Stimulated activated CD8-positive, alpha-beta memory T cell treated with anti-CD3 and anti-CD28 coated beads, Interleukin-7, amount 100 ng/mL, for 1 hour (primary cell): Measurements from ENCODE around the gene TRMT44.
"Not testable (repeated sequence)": the region's sequence is repeated elsewhere in the genome, so short reads cannot be mapped to it uniquely, and the experiment has no call there.

Source experiments
- DNase-seq, 2 donors: peaks; one replicate each; pipeline ENCODE4 v3.0.0-alpha.2; 2020; ENCODE audit warnings: low read depth in 2 of 2

TRMT44 gene

DNA sequence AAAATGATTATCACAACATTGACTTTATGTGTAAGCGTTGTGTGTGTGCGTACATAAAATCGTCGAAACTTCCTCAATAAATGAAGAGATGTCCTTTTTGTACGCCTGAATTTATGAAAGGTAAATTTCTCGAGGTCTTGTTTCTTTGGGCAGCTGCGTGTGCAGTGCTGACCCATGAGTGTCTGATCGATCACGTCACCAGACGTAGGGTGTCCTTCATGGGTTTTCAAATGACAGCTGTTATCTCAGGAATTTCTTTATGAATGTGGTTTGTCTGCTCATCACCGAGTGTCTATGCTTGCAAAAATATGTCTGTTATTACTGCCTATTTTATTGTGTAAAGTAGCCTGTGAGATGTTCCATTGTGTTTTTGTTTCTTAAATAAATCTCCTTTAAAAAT is 71.9 kb downstream of the TRMT44 start:
- no peak for DNase-seq

DNA sequence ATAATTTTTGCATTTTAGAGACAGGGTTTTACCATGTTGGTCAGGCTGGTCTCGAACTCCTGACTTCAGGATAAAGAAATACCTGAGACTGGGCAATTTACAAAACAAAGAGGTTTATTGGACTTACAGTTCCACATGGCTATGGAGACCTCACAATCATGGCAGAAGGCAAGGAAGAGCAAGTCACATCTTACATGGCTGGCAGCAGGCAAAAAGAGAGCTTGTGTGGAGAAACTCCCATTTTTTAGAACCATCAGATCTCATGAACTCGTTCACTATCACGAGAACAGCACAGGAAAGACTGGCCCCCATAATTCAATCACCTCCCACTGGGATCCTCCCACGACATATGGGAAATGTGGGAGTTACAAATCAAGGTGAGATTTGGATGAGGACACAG is 72.5 kb downstream of the TRMT44 start:
- not testable (repeated sequence) for DNase-seq

DNA sequence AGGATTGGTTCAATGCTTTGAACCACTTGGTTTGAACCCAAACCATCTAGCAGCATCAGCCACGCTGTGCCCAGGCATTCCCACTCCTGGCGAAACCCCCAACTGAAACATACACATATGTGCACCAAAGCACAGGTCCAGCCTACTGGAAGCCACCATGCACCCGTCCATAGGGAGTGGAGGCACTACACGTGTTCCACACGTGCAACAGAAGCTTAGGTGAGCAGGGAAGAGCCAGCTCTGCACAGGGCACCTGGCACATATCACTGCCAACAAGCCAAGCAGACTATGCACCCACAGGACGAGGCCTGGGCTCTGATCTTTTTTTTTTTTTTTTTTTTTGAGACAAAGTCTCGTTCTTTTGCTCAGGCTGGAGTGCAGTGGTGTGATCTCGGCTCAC is 73.4 kb downstream of the TRMT44 start:
- no peak for DNase-seq

DNA sequence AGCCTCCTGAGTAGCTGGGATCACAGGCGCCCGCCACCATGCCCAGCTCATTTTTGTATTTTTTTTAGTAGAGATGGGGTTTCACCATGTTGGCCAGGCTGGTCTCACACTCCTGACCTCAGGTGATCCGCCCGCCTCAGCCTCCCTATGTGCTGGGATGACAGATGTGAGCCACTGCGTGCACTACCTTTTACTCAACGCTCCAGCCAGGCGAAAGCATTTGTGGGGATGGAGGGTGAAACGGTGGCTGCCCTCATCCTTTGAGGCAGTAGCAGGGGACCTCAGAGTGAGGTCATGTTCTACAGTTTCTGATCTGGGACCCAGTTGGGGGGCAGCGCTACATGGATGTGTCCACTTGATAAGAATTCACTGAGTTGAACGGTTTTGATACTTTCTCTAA is 73.8 kb downstream of the TRMT44 start:
- DNase-seq = no peak

DNA sequence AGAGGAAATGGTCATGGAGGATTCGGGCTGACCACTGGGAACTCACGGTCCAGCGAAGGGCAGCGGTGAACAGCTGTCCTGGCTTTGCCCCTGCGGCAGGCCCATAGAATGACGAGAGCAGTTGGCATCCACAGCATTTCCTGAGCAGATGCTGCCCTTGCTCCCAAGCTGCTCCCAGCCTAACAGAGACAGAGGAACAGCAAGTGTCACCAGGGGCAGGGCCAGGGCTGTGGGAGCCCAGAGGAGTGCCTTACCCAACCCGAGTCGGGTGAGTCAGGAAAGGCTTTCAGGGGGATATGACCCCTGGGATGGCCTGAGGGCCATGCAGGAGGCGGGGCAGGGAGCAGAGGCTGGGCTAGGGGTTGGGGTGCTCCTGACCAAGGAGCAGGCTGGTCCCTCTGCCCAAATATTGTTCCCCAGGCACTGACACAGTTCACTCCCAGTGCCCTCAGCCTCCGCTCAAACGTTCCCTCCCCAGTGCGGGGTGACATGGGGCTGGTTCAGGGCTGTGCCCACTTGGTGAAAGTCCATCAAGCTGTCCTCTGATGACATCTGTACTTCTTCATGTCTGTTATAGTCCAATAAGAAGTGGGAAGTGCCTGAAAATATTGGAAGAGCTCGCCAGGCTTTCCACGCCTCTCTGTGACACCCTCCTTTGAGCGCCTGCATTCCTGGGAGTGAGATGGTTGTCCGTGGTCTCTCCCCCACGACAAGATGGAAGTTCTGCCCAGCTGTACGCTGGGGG is 74.9 kb downstream of the TRMT44 start:
- no peak for DNase-seq

DNA sequence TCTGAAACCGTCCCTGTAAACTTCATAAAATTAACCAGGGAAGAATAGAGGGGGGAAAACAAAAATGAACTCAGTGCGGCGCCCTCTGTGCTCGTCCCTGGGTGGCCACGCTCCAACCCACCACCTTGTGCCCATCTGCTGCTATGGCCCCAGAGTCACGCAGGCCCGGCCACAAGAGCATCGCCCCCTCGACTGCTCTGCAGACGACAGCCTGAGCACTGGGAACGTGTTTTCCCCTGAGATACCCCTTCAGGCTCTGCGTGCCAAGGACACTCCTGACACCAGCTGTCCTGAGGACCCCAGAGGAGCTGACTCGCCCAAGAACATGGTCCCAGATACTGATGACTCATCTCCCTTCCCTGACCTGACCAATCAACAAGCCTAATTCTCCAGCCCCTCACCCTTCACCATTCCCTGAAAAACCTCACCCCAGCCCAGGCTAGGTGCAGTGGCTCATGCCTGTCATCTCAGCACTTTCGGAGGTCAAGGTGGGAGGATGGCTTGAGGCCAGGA is 75.5 kb downstream of the TRMT44 start:
- DNase-seq = no peak

DNA sequence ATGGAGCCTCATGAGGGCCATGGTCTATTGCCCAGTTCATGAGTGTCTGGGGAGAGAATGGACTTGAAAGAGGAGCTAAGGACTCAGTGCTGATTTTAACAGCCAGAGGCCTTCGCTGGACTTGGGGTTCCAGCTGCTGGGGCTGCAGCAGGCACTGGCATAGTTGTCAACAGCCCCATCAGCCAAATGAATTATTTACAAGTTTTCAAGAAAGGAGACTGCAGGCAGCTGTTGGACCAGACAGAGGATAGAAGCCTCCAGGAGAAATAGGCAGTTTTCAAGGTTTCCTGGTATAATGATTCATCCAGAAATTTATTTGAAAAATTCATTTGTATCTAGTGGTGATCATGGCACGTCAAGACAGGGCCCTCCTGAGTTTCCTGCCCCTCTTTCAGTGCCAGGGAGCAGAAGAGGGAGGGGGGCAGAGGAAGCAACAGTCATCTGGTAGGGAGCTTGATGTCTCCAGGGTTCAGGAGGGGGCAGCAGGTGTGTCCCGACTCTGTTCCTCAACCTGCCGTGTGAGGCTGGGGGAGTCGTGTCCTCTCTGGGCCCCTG is 76.5 kb downstream of the TRMT44 start:
- DNase-seq = no peak

DNA sequence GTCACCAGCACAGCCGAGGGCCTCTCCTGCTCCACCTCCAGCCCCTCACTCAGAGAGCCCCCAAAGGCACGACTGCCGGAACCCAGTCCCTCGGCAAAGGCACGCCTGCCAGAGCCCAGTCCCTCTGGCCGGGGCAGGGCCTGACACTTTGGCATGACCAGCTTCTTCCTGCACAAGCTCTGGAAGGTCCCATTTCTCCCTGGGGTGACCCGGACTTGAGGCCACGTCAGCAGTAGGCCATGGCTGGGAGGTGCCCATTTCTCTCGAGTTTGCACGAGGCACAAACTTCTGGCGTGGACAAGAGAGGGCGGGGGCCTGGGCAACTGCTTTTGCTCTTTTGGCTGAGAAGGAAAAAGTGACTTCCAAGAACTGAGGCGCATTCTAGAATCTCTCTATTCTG is 77.4 kb downstream of the TRMT44 start:
- no peak for DNase-seq

DNA sequence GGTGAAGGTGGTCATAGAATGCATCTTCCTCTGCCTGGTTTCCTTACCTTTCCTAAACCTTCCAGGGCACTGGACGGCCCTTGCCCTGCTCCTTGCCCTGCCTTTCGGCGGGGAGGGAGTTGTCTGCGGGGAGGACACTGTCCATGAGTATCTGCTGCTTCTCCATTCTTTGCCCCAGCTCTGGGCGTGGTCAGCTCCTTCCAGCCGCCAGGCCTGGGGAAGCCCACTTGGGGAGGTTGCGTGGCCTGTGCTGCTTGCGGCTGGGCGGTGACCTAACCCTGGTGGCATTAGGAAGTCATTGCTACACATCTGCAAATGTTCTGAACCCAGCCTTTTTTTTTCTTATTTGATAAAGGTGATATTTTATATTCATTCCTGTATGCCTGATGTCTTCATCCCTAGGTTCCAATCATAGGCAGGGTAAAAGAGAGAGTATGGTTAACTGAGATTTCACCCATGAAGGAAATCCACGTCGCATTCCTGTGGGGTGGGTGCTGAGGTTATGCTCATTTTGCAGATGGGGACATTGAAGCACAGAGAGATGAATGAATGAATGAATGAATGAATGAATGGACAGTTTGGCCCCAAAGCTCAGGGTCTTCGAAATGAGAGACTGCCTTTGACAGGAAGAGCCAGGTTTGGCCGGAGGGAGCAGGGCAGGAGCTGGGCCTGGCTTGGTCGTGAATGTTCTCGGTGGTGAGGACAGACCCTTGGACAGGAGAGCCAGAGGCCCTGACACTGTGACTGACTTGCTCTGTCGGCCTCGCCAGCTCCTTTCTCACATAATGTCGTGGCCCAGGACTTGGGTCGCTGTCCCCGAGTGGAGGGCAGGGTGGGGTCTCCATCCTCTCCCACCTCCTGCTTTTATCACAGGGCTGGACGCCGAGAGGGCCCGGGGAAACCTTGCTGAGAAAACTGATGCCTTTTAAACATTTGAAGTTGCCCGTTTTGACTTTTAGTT is 81.9 kb downstream of the TRMT44 start:
- no peak for DNase-seq

DNA sequence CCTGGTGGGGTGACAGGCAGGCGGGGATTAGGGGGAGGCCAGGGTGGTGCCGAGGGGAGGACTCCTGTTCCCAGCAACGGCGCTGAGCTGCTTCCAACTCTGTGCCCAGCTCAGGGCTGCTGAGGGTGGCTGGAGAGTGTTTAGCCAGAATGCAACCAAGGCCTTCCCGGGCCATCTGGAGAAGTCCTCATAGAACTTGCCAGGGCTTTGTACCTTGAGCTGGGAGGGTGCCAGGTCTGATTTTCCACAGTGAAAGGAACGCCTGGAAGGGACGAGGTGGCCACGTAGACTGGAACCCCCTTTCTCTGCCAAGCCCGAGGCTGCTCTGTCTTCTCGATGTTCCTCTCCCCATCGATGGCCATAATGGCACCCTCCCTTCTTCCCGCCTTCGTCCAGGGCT is 82.6 kb downstream of the TRMT44 start:
- no peak for DNase-seq

DNA sequence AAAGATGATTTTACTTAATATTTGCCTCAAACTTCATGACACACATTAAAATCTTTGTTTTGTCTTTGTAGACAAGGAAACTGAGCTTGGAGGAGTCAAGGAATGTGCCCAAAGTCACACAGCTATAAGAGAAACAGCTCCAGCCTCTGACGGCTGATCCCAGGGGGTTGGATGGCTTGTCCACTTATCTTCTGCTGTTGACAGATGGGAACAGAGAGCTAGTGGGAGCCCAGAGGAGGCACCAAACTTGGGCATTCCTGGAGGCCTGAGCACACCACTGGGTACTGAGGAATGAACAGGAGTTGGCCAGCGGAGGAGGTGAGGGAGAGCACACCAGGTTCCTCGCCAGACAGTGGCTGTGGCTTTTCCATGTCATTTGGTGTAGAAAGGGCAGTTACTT is 83.2 kb downstream of the TRMT44 start:
- no peak for DNase-seq

DNA sequence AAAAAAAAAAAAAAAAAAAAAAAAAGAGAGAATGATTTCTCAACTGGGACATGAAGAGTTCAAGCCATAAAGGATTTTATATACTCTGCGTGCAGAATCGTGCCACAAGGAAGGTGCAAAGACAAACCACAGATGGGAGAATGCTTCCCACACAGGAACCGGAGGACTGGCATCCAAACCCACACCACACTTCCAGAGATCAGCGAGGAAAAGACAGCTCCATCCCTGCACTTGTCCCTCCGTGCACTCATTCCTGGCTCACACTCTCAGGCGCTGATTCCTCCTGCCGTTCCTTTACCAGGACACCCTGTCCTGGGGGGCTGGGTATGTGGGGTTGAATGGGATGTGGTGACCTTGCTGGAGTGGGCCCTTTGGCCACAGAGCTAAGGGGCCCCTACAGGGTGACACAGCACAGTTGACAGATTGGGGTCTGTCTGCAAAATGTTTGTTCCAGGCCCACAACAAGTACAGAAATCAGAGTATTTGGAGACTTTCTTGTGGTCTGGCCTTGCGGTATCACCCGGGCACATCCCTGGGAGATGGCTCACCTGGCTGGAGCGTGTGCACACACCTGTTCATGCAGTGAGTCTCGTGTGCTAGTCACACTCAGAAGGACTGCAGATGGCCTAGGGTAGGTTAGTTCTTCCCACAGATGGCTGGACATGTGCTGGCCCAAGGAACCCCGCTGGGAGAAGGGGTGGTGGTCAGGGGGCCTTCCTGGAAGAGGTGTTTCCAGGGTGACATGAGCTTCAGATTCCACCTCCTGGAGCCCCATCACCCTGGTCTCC is 84.2 kb downstream of the TRMT44 start:
- no peak for DNase-seq

DNA sequence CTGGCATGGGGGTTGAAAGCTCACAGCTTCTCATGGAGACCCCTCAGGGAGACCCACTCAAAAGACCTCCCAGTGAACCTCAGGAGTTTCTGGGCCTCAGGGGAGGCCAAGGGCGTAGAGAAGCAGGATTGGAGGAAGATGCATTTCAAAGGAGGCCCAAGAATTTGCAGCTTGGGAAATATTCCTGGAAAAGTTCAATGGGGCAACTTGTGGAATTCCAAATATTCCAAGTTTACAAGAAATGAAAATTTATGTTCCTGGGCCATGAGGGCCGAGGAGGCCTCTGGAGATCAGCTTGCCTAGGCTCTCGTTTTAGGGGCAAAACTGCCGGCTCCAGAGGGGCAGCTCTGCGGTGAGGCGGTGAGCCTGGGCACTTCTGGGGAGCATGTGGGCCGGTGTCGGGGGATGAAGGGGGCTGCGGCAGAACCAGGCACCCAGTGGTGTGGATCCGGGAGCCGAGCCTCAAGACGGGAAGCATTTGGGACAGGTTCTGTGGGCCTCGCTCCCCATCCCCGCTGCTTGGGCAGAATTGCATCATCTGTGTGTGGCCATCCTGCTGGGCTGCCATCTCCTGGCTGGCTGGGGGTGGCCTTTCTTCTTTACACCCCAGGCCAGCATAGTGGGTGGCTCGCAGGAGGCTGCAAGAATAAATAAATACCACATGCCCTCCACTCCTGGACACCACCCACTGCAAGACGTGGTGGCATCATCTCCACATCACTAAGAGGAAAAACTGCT is 85.0 kb downstream of the TRMT44 start:
- DNase-seq = no peak
